DND-41 (cell line): Measurements from ENCODE around the gene BLOC1S6.

ENCODE experiments used
- ATAC-seq: fragments of 200-7000 bp; cut with Tn5 transposase; 3 replicates; pipeline ENCODE4 v1.9.1; 2021; ENCODE audit warnings: low read depth; ENCODE audit not compliant: insufficient read depth
- DNase-seq: peaks from one replicate; pipeline ENCODE4 v3.0.0-alpha.2; 2020
- H2AFZ ChIP-seq: 2 replicates; pipeline ENCODE4 v1.6.0; 2012; ENCODE audit warnings: low read depth, low read length
- H3K27ac ChIP-seq: 2 replicates; pipeline ENCODE4 v1.5.1; 2012; ENCODE audit warnings: low read length, inconsistent platforms
- H3K27me3 ChIP-seq: fragments of 200-600 bp; sonication (generic); 2 replicates; pipeline ENCODE4 v1.6.0; 2012; ENCODE audit warnings: low read length, mild to moderate bottlenecking, inconsistent platforms; ENCODE audit not compliant: insufficient read depth, poor library complexity
- H3K36me3 ChIP-seq: 2 replicates; pipeline ENCODE4 v1.5.1; 2012; ENCODE audit warnings: low read length, inconsistent platforms; ENCODE audit not compliant: insufficient read depth
- H3K4me1 ChIP-seq: 2 replicates; pipeline ENCODE4 v1.5.1; 2012; ENCODE audit warnings: mild to moderate bottlenecking, low read length; ENCODE audit not compliant: insufficient read depth
- H3K4me2 ChIP-seq: 2 replicates; pipeline ENCODE4 v1.6.0; 2012; ENCODE audit warnings: mild to moderate bottlenecking, moderate library complexity, low read length, inconsistent platforms; ENCODE audit not compliant: insufficient read depth
- H3K4me3 ChIP-seq, 2 experiments: fragments of 200-600 bp in 1 of 2; shearing (Covaris generic) in 1 of 2; 2 replicates each; pipeline ENCODE4 v1.5.1; 2012 to 2016; ENCODE audit warnings: inconsistent platforms in 2 of 2, low read length in 2 of 2, mild to moderate bottlenecking in 2 of 2, low read depth in 1 of 2, moderate library complexity in 1 of 2
- H3K79me2 ChIP-seq: 2 replicates; pipeline ENCODE4 v1.6.0; 2012; ENCODE audit warnings: low read length, inconsistent platforms; ENCODE audit not compliant: insufficient read depth
- H3K9ac ChIP-seq: 2 replicates; pipeline ENCODE4 v1.6.0; 2012; ENCODE audit warnings: low read depth, mild to moderate bottlenecking, inconsistent platforms, low read length, moderate library complexity
- H3K9me3 ChIP-seq: 2 replicates; pipeline ENCODE4 v1.5.1; 2012; ENCODE audit warnings: low read length, moderate library complexity, mild to moderate bottlenecking, inconsistent platforms; ENCODE audit not compliant: insufficient read depth, severe bottlenecking
- H4K20me1 ChIP-seq: 2 replicates; pipeline ENCODE4 v1.6.0; 2012; ENCODE audit warnings: low read length; ENCODE audit not compliant: insufficient read depth
- CTCF ChIP-seq: IDR thresholded peaks from 2 replicates; pipeline ENCODE4 v1.5.1; 2012; ENCODE audit warnings: borderline replicate concordance, low read length, moderate library complexity, mild to moderate bottlenecking; ENCODE audit not compliant: poor library complexity, severe bottlenecking; ENCODE audit errors: extremely low read depth
- EZH2 ChIP-seq: IDR thresholded peaks from 3 replicates; pipeline ENCODE4 v1.6.1; 2012; ENCODE audit warnings: borderline replicate concordance, low read depth, mild to moderate bottlenecking, moderate library complexity, low read length, inconsistent platforms; ENCODE audit not compliant: severe bottlenecking

Gene BLOC1S6

GRCh38 chr15:45594835-45595530 lies 7.8 kb downstream of the BLOC1S6 start:
- DNase-seq, result no peak
- Histone ChIP-seq H3K4me3 (no peak overlapping the region), H3K4me1 (peaks cover 1% of the 10 kb centered on the region; the same call in 1 of the 2 replicates), H4K20me1 (no peaks in the 10 kb centered on the region), H3K9ac (no peak overlapping the region), H3K27ac (no peak overlapping the region), H3K9me3 (no peaks in the 10 kb centered on the region), H3K36me3 (peaks cover 40% of the 10 kb centered on the region), H3K4me2 (no peak overlapping the region), H3K79me2 (peaks cover 66% of the 10 kb centered on the region), H3K27me3 (no peaks in the 10 kb centered on the region), H2AFZ (no peak overlapping the region)
- no peak for ATAC-seq
- TF ChIP-seq EZH2 (no peak), CTCF (no peak)

- H3K27me3 ChIP-seq, result no peaks in the 10 kb centered on the region
- H3K4me3 ChIP-seq, result no peak overlapping the region
- TF ChIP-seq CTCF, result no peak
- no peak for TF ChIP-seq EZH2
- H3K36me3 ChIP-seq, result peaks cover 18% of the 10 kb centered on the region
- no peaks in the 10 kb centered on the region; the same call in 1 of the 2 replicates for H4K20me1 ChIP-seq
- H2AFZ ChIP-seq, result no peak overlapping the region
- H3K27ac ChIP-seq, result no peak overlapping the region
- DNase-seq (no peak), ATAC-seq (no peak)
- no peaks in the 10 kb centered on the region for H3K4me1 ChIP-seq
- no peak overlapping the region for H3K9ac ChIP-seq
- H3K79me2 ChIP-seq, result peaks cover 7% of the 10 kb centered on the region; the same call in 1 of the 2 replicates
- H3K4me2 ChIP-seq, result no peak overlapping the region
- H3K9me3 ChIP-seq, result no peaks in the 10 kb centered on the region
Measured at GRCh38 chr15:45603881-45604280, 16.7 kb downstream of the BLOC1S6 start.

DNA sequence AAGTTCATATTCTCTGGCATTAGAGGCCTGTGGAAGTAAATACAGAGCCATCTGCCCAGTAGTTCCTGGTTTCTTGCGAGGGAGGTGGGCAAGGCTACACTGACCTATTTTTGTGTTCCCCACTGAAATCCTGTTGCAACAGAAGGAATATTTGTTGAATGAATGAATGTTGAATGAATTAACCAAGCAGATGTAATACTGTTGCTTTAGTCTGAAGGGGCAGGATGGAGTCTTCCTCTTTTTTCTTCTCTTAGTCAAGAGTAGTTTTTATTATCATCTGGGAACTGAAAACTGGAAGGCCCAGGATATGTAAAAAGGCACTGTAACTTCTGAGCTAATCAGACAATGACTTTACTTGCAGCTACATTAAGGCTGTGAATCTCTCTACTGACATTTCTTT lies 17.1 kb downstream of the BLOC1S6 start:
- Histone ChIP-seq H4K20me1 (no peaks in the 10 kb centered on the region; the same call in 1 of the 2 replicates), H3K4me3 (no peak overlapping the region), H3K79me2 (peaks cover 7% of the 10 kb centered on the region; the same call in 1 of the 2 replicates), H2AFZ (no peak overlapping the region), H3K4me1 (no peaks in the 10 kb centered on the region), H3K4me2 (no peak overlapping the region), H3K27me3 (no peaks in the 10 kb centered on the region), H3K36me3 (peaks cover 18% of the 10 kb centered on the region), H3K27ac (no peak overlapping the region), H3K9ac (no peak overlapping the region), H3K9me3 (no peaks in the 10 kb centered on the region)
- TF ChIP-seq CTCF (no peak), EZH2 (no peak)
- ATAC-seq (no peak), DNase-seq (no peak)
